Kidney epithelial cell (primary cell): ENCODE measurements around the gene MRPL33. TPM values are rescaled to one million over a fixed set of nuclear protein-coding genes. Genes with fewer than 3 reads are reported as not detected.

Source experiments
- DNase-seq: peaks from one replicate; pipeline ENCODE4 v3.0.0-alpha.2; 2010; ENCODE audit warnings: low read depth
- H3K27me3 ChIP-seq: 2 replicates; pipeline ENCODE4 v1.6.0; 2011; ENCODE audit warnings: low read length; ENCODE audit not compliant: control insufficient read depth, insufficient read depth
- H3K36me3 ChIP-seq: 2 replicates; pipeline ENCODE4 v1.5.1; 2011; ENCODE audit warnings: low read length; ENCODE audit not compliant: control insufficient read depth, insufficient read depth
- H3K4me3 ChIP-seq: 2 replicates; pipeline ENCODE4 v1.5.1; 2011; ENCODE audit warnings: low read depth, mild to moderate bottlenecking, control low read depth, low read length
- total RNA-seq: library from RNA; depleted of rRNA; stranded (reverse); fragments of >200 nt; gene quantifications from 2 replicates; pipeline ENCODE4 v1.2.3, GENCODE V29; 2015
- TF ChIP-seq, protein P1 (sequence below): IDR thresholded peaks from 2 replicates; pipeline ENCODE4 v1.5.1; 2011; ENCODE audit warnings: mild to moderate bottlenecking, moderate library complexity, low read length, control low read depth, inconsistent platforms; ENCODE audit not compliant: insufficient read depth, poor library complexity, severe bottlenecking

Gene MRPL33
- total RNA-seq, 1 donor from 2014 or later: 121 TPM

- TF ChIP-seq, protein P1, sequence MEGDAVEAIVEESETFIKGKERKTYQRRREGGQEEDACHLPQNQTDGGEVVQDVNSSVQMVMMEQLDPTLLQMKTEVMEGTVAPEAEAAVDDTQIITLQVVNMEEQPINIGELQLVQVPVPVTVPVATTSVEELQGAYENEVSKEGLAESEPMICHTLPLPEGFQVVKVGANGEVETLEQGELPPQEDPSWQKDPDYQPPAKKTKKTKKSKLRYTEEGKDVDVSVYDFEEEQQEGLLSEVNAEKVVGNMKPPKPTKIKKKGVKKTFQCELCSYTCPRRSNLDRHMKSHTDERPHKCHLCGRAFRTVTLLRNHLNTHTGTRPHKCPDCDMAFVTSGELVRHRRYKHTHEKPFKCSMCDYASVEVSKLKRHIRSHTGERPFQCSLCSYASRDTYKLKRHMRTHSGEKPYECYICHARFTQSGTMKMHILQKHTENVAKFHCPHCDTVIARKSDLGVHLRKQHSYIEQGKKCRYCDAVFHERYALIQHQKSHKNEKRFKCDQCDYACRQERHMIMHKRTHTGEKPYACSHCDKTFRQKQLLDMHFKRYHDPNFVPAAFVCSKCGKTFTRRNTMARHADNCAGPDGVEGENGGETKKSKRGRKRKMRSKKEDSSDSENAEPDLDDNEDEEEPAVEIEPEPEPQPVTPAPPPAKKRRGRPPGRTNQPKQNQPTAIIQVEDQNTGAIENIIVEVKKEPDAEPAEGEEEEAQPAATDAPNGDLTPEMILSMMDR: no peak
- Histone ChIP-seq H3K4me3 (no peak overlapping the region), H3K36me3 (no peaks in the 10 kb centered on the region), H3K27me3 (no peaks in the 10 kb centered on the region)
- no peak for DNase-seq
Measured at GRCh38 chr2:27805180-27805579, 33.7 kb downstream of the MRPL33 start.

GRCh38 chr2:27806311-27807059, 35.0 kb downstream of the MRPL33 start:
- no peak for DNase-seq
- no peaks in the 10 kb centered on the region for H3K27me3 ChIP-seq
- H3K4me3 ChIP-seq: no peak overlapping the region
- TF ChIP-seq, protein P1: no peak
- H3K36me3 ChIP-seq: no peaks in the 10 kb centered on the region

DNA sequence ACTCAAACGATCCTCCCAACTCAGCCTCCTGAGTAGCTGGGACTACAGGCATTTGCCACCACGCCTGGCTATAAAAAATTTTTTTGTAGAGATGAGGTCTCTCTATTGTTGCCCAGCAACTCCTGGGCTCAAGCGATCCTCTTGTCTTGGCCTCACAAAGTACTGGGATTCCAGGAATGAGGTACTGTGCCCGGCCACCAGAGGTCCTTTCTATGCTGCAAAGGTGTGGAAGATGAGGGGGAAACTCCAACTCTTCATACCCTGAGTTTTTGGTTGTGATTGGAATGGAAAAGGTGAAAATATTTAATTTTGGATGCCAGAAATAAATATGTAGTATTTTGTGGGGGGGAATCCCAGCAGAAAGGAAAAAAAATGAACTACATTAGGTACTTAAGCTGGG, 36.0 kb downstream of the MRPL33 start:
- no peak for DNase-seq
- Histone ChIP-seq H3K4me3 (no peak overlapping the region), H3K27me3 (no peaks in the 10 kb centered on the region), H3K36me3 (no peaks in the 10 kb centered on the region)
- TF ChIP-seq, protein P1: peak; percentile 48

GRCh38 chr2:27808418-27808817, 36.9 kb downstream of the MRPL33 start:
- DNase-seq: no peak
- TF ChIP-seq, protein P1: no peak
- H3K36me3 ChIP-seq: no peaks in the 10 kb centered on the region
- H3K4me3 ChIP-seq: no peak overlapping the region
- H3K27me3 ChIP-seq: no peaks in the 10 kb centered on the region

DNA sequence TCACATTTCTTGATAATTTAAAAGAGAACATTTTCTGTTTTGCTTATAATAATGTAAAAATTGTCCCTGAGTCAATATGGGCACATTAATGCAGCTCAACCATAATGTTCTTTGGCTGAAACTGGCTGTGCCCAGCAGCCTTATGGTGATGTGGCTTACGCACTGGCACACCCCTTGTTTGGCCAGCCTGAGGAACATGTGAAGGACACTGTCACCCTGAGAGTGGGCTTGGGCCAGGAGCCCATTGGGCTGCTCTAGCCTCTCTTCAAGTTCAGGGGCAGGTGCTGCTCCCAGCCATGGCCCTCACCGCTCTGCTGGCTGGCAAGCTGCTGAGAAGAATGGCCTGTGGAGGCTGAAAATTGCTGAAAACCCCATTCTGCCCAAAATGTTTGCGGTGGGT, 37.5 kb downstream of the MRPL33 start:
- Histone ChIP-seq H3K36me3 (no peaks in the 10 kb centered on the region), H3K27me3 (no peaks in the 10 kb centered on the region), H3K4me3 (no peak overlapping the region)
- DNase-seq: no peak
- TF ChIP-seq, protein P1: no peak

GRCh38 chr2:27809761-27810241, 38.3 kb downstream of the MRPL33 start:
- no peaks in the 10 kb centered on the region for H3K36me3 ChIP-seq
- DNase-seq: no peak

More at GRCh38 chr2:27809761-27810241, 38.3 kb downstream of the MRPL33 start:
- H3K27me3 ChIP-seq: no peaks in the 10 kb centered on the region
- TF ChIP-seq, protein P1: no peak
- no peak overlapping the region for H3K4me3 ChIP-seq
